GM23338 (cell line): ENCODE results near the gene WBP11. TPM values are rescaled to one million over a fixed set of nuclear protein-coding genes. Genes with fewer than 3 reads are reported as not detected.

Source experiments
- EZH2 ChIP-seq: fragments of 200-600 bp; sonication (generic); IDR thresholded peaks from one replicate; pipeline ENCODE4 v1.8.0; 2017; ENCODE audit warnings: antibody characterized with exemption, mild to moderate bottlenecking, low read depth; ENCODE audit not compliant: unreplicated experiment
- EZH2phosphoT487 ChIP-seq: fragments of 200-600 bp; sonication (generic); IDR thresholded peaks from one replicate; pipeline ENCODE4 v1.8.1; 2018; ENCODE audit warnings: antibody characterized with exemption; ENCODE audit not compliant: unreplicated experiment
- NANOG ChIP-seq: IDR thresholded peaks from 2 replicates; pipeline ENCODE4 v1.6.1; 2016; ENCODE audit warnings: antibody characterized with exemption, borderline replicate concordance
- POLR2AphosphoS5 ChIP-seq: IDR thresholded peaks from 2 replicates; pipeline ENCODE4 v1.6.1; 2016; ENCODE audit warnings: antibody characterized with exemption, low read depth
- STAT1 ChIP-seq: IDR thresholded peaks from one replicate; pipeline ENCODE4 v1.6.1; 2016; ENCODE audit warnings: antibody characterized with exemption; ENCODE audit not compliant: unreplicated experiment
- polyA plus RNA-seq: library from polyadenylated mRNA; unstranded; fragments of >200 nt; fragmentation: Nextera tagmentation; extraction: Ambion mirVana; gene quantifications from 2 replicates; pipeline ENCODE4 v1.2.1, GENCODE V29; 2016
- total RNA-seq: library from RNA; depleted of rRNA; stranded (reverse); fragments of >200 nt; shearing (Covaris generic); gene quantifications from 2 replicates; pipeline ENCODE4 v1.2.3, GENCODE V29; 2014
- TF ChIP-seq, protein P1 (sequence below): fragments of 250-450 bp; sonication (Bioruptor Pico); IDR thresholded peaks from 2 replicates; pipeline ENCODE4 v1.5.0; 2020; ENCODE audit warnings: mild to moderate bottlenecking, moderate library complexity
- TF ChIP-seq, protein P2 (sequence below): IDR thresholded peaks from one replicate; pipeline ENCODE4 v1.6.1; 2018; ENCODE audit warnings: antibody characterized with exemption; ENCODE audit not compliant: unreplicated experiment
- TF ChIP-seq, protein P3 (sequence below), 2 experiments: fragments of 200-600 bp in 1 of 2; sonication (generic) in 1 of 2; conservative IDR thresholded peaks; 2 replicates each; pipeline versions ENCODE4 v1.5.1 to v1.6.1; 2016 to 2017; ENCODE audit warnings: antibody characterized with exemption in 2 of 2, low read depth in 2 of 2, mild to moderate bottlenecking in 2 of 2, moderate library complexity in 1 of 2

WBP11 gene
- total and polyA plus RNA-seq, 2 experiments from 2014 or later = 57.1 to 148 TPM

DNA sequence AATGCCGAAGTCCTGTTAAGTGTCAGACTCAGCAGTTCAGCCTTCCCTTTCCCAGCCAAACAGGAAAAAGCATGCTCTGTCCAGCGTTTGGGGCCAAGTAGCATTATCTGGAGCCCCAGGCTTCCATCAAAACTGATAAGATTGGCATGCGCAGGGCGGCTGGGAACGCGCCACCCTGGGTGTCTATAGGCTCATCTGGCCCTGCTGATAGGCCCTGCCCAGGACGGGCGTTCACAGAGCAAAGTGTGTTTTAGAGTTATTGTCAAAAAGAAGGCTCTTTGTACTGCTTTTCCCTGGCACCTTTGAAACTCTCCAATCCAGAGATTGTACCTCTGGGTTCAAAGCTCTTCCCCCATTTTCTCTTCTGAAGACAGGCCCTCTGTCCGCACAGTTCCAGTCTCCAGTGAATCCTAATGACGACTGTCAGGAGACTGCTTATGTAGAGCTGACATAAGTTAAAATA, 40.2 kb upstream of the WBP11 start, which contains the start of gene ART4 (continued):
- TF ChIP-seq, protein P1, sequence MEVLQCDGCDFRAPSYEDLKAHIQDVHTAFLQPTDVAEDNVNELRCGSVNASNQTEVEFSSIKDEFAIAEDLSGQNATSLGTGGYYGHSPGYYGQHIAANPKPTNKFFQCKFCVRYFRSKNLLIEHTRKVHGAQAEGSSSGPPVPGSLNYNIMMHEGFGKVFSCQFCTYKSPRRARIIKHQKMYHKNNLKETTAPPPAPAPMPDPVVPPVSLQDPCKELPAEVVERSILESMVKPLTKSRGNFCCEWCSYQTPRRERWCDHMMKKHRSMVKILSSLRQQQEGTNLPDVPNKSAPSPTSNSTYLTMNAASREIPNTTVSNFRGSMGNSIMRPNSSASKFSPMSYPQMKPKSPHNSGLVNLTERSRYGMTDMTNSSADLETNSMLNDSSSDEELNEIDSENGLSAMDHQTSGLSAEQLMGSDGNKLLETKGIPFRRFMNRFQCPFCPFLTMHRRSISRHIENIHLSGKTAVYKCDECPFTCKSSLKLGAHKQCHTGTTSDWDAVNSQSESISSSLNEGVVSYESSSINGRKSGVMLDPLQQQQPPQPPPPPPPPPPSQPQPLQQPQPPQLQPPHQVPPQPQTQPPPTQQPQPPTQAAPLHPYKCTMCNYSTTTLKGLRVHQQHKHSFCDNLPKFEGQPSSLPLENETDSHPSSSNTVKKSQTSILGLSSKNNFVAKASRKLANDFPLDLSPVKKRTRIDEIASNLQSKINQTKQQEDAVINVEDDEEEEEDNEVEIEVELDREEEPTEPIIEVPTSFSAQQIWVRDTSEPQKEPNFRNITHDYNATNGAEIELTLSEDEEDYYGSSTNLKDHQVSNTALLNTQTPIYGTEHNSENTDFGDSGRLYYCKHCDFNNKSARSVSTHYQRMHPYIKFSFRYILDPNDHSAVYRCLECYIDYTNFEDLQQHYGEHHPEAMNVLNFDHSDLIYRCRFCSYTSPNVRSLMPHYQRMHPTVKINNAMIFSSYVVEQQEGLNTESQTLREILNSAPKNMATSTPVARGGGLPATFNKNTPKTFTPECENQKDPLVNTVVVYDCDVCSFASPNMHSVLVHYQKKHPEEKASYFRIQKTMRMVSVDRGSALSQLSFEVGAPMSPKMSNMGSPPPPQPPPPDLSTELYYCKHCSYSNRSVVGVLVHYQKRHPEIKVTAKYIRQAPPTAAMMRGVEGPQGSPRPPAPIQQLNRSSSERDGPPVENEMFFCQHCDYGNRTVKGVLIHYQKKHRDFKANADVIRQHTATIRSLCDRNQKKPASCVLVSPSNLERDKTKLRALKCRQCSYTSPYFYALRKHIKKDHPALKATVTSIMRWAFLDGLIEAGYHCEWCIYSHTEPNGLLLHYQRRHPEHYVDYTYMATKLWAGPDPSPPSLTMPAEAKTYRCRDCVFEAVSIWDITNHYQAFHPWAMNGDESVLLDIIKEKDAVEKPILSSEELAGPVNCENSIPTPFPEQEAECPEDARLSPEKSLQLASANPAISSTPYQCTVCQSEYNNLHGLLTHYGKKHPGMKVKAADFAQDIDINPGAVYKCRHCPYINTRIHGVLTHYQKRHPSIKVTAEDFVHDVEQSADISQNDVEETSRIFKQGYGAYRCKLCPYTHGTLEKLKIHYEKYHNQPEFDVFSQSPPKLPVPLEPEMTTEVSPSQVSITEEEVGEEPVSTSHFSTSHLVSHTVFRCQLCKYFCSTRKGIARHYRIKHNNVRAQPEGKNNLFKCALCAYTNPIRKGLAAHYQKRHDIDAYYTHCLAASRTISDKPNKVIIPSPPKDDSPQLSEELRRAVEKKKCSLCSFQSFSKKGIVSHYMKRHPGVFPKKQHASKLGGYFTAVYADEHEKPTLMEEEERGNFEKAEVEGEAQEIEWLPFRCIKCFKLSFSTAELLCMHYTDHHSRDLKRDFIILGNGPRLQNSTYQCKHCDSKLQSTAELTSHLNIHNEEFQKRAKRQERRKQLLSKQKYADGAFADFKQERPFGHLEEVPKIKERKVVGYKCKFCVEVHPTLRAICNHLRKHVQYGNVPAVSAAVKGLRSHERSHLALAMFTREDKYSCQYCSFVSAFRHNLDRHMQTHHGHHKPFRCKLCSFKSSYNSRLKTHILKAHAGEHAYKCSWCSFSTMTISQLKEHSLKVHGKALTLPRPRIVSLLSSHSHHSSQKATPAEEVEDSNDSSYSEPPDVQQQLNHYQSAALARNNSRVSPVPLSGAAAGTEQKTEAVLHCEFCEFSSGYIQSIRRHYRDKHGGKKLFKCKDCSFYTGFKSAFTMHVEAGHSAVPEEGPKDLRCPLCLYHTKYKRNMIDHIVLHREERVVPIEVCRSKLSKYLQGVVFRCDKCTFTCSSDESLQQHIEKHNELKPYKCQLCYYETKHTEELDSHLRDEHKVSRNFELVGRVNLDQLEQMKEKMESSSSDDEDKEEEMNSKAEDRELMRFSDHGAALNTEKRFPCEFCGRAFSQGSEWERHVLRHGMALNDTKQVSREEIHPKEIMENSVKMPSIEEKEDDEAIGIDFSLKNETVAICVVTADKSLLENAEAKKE (CRISPR knock-in tag) = no peak
- TF ChIP-seq STAT1 (no peak), EZH2phosphoT487 (no peak), NANOG (no peak), EZH2 (no peak), POLR2AphosphoS5 (no peak)
- TF ChIP-seq, protein P2, sequence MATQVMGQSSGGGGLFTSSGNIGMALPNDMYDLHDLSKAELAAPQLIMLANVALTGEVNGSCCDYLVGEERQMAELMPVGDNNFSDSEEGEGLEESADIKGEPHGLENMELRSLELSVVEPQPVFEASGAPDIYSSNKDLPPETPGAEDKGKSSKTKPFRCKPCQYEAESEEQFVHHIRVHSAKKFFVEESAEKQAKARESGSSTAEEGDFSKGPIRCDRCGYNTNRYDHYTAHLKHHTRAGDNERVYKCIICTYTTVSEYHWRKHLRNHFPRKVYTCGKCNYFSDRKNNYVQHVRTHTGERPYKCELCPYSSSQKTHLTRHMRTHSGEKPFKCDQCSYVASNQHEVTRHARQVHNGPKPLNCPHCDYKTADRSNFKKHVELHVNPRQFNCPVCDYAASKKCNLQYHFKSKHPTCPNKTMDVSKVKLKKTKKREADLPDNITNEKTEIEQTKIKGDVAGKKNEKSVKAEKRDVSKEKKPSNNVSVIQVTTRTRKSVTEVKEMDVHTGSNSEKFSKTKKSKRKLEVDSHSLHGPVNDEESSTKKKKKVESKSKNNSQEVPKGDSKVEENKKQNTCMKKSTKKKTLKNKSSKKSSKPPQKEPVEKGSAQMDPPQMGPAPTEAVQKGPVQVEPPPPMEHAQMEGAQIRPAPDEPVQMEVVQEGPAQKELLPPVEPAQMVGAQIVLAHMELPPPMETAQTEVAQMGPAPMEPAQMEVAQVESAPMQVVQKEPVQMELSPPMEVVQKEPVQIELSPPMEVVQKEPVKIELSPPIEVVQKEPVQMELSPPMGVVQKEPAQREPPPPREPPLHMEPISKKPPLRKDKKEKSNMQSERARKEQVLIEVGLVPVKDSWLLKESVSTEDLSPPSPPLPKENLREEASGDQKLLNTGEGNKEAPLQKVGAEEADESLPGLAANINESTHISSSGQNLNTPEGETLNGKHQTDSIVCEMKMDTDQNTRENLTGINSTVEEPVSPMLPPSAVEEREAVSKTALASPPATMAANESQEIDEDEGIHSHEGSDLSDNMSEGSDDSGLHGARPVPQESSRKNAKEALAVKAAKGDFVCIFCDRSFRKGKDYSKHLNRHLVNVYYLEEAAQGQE = no peak
- TF ChIP-seq, protein P3, sequence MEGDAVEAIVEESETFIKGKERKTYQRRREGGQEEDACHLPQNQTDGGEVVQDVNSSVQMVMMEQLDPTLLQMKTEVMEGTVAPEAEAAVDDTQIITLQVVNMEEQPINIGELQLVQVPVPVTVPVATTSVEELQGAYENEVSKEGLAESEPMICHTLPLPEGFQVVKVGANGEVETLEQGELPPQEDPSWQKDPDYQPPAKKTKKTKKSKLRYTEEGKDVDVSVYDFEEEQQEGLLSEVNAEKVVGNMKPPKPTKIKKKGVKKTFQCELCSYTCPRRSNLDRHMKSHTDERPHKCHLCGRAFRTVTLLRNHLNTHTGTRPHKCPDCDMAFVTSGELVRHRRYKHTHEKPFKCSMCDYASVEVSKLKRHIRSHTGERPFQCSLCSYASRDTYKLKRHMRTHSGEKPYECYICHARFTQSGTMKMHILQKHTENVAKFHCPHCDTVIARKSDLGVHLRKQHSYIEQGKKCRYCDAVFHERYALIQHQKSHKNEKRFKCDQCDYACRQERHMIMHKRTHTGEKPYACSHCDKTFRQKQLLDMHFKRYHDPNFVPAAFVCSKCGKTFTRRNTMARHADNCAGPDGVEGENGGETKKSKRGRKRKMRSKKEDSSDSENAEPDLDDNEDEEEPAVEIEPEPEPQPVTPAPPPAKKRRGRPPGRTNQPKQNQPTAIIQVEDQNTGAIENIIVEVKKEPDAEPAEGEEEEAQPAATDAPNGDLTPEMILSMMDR (conservative IDR thresholded peaks at IDR 0.05; ENCODE audit: low read depth in 2 of 2) = no peak
